HS-27A (cell line): ENCODE data around the gene ZNF665.
"Not testable (repeated sequence)": the region's sequence is repeated elsewhere in the genome, so short reads cannot be mapped to it uniquely, and the experiment has no call there.

Experiments
- DNase-seq: peaks from one replicate; pipeline ENCODE4 v3.0.0-alpha.2; 2012; ENCODE audit warnings: low read depth, missing footprints

Gene ZNF665

DNA sequence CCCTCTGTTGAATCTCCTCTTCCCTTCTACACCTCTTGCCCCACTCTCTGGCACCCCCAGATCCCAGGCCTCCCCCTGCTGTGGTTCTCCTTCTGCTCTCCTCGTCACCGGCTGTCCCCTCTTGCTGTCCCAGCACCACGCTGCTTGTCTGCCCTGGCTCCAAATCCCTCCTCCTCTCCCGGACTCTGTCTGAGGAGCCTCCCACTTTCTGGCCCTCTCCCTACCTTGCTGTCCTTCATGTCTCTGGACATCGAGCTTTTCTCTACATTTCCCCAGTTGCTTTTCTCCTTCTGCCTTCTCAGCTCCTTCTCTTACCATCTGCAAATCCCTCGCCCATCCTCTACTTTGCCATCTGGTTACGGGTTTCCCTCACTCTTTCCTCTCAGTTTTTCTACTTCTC, 35.5 kb downstream of the ZNF665 start:
- no peak for DNase-seq

GRCh38 chr19:53156850-53157249, 36.3 kb downstream of the ZNF665 start:
- no peak for DNase-seq

- no peak for DNase-seq
Observed at GRCh38 chr19:53147645-53148044, 45.5 kb downstream of the ZNF665 start.

GRCh38 chr19:53140351-53140750, 52.8 kb downstream of the ZNF665 start:
- DNase-seq: no peak

- no peak for DNase-seq
Observed at GRCh38 chr19:53136432-53136831, 56.7 kb downstream of the ZNF665 start.

DNA sequence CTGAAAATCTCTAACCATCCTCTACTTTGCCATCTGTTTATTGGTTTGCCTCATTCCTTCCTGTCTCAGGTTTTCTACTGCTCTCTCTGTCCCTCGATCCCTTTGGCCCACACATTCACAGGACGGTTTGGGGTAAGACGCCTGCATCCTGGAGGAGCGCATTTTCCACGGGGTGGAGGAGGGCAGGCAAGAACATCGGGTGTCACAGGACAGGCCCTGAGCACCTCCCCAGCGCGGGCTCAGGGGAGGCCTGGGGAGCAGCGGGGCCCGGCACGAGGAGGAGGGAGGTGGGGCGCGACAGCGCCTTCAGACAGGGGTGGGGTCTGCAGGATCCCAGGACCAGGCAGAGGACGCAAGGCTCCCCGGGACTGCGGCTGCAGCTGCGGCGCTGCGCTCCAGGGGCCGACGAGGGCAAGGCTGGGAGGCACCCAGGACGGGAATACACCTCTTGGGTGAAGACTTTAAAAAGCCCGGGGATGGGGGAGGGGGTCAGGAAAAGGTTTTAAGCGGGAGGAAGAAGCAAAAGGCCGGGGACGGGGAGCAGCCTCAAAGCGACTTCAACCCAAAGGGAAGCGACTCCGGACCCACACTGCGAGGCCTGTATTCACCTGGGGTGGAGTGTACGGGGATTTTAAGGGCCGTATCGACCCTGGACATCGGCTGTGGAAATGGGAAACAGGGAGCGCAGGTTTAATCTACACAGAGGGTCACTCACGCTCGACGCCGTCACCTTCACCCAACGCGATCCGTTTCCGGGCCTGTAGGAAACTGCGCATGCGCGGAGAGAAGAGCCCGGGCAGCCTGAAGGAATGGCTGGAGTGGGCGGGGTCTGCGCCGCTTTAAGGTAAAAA, 60.8 kb downstream of the ZNF665 start, which contains the start of gene ZNF415:
TSS of gene ZNF415 (minus strand) at position 770 of the 851 bp plus-strand sequence. CDS start 10,234 bp downstream, outside the sequence.
- peak; percentile 75 for DNase-seq

GRCh38 chr19:53131727-53132126, 61.4 kb downstream of the ZNF665 start:
- no peak for DNase-seq

GRCh38 chr19:53131085-53131590, 62.0 kb downstream of the ZNF665 start:
- no peak for DNase-seq

GRCh38 chr19:53130506-53130905, 62.7 kb downstream of the ZNF665 start:
- DNase-seq: no peak

DNA sequence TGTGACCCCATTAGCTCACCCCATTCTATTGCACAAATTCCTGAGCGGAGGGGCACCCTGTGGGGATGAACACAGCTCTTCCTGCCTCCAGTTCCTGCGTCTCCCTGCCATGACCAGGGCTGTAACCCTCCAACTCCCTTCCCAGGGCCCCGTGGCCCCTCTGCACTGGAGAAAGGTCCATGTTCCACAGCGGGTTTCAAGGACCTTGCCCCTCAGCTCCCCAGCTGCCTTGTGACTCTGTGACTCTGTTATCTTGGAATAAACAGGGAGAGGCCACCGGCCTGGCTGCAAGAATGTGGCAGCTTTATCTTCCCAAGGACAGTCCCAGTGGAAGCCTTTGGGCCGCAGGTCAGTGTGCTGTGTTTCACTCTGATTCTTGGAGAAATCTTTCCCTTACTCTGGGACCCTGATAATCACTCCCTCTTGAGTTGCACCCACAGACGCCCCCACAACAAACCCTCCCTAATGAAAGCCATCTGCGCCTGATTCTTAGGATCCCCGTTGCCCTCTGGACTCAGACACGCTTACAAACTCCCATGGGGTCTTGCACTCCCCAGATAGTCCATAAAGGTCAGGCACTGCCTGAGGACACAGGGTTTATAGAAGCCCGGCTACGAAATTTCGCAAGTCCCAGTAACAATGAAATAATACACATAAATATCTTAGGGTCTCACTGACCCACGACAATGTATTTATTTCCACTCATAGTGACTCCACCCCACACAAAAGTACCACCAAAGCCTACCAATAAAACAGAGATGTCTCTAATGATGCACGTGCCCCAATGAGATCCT, 66.2 kb downstream of the ZNF665 start:
- not testable (repeated sequence) for DNase-seq

DNA sequence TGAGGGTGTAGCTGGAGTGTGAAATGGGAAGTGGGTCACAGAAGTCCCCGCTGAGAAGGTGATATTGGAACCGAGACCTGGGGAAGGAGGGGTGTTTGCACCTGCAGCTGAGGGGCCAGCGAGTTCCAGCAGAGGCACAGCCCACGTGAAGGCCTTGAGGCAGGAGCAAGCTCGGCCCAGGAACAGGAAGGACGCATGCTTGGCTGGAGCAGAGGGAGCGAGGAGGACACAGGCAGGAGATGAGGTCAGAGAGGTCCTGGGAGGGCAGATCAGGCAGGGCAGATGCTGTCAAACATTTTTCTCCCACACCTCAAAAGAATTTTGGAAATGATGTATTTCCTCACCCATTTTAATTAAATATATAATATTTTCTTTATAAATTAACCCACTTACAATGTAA, 69.8 kb downstream of the ZNF665 start:
- no peak for DNase-seq
